Liver (tissue), 9 donors: ENCODE measurements around the gene TMEM221. TPM values are rescaled to one million over a fixed set of nuclear protein-coding genes. Genes with fewer than 3 reads are reported as not detected.
A peak's percentile ranks its signal among the peaks of the same experiment; 100 is the strongest.

Experiments used
- DNase-seq: peaks from one replicate; pipeline ENCODE4 v3.0.0-alpha.2; 2017; ENCODE audit warnings: low spot score
- H3K27ac ChIP-seq, 2 donors: one replicate each; pipeline ENCODE4 v1.7.0; 2013; ENCODE audit warnings: inconsistent platforms in 2 of 2, low read length in 2 of 2, control low read depth in 1 of 2, low read depth in 1 of 2, mild to moderate bottlenecking in 1 of 2
- H3K27me3 ChIP-seq, 4 donors: one replicate each; pipeline versions ENCODE4 v1.6.1 to v1.7.0; 2013; ENCODE audit warnings: low read length in 3 of 4, inconsistent platforms in 1 of 4, mild to moderate bottlenecking in 1 of 4, moderate library complexity in 1 of 4; ENCODE audit not compliant: control insufficient read depth in 4 of 4, insufficient read depth in 4 of 4
- H3K36me3 ChIP-seq, 4 donors: one replicate each; pipeline versions ENCODE4 v1.6.1 to v1.7.0; 2013; ENCODE audit warnings: low read length in 3 of 4, mild to moderate bottlenecking in 3 of 4, low read depth in 1 of 4, moderate library complexity in 1 of 4; ENCODE audit not compliant: control insufficient read depth in 4 of 4, insufficient read depth in 3 of 4
- H3K4me1 ChIP-seq, 4 donors: one replicate each; pipeline versions ENCODE4 v1.6.1 to v1.7.0; 2013; ENCODE audit warnings: low read length in 3 of 4, mild to moderate bottlenecking in 3 of 4, moderate library complexity in 1 of 4; ENCODE audit not compliant: control insufficient read depth in 4 of 4, insufficient read depth in 4 of 4
- H3K4me3 ChIP-seq, 3 donors: one replicate each; pipeline versions ENCODE4 v1.6.1 to v1.7.0; 2013; ENCODE audit warnings: low read length in 3 of 3, control low read depth in 1 of 3, low read depth in 1 of 3, mild to moderate bottlenecking in 1 of 3
- H3K9ac ChIP-seq, 2 donors: one replicate each; pipeline ENCODE4 v1.7.0; 2013; ENCODE audit warnings: low read length in 2 of 2, mild to moderate bottlenecking in 2 of 2, moderate library complexity in 2 of 2, control low read depth in 1 of 2, low read depth in 1 of 2
- H3K9me3 ChIP-seq, 4 donors: one replicate each; pipeline versions ENCODE4 v1.6.1 to v1.7.0; 2013; ENCODE audit warnings: low read length in 3 of 4; ENCODE audit not compliant: control insufficient read depth in 4 of 4
- EGR1 ChIP-seq, 2 donors: IDR thresholded peaks; 2 replicates each; pipeline ENCODE4 v1.6.1; 2016 to 2018; ENCODE audit warnings: antibody characterized with exemption in 2 of 2, low read depth in 2 of 2
- FOXA1 ChIP-seq: IDR thresholded peaks from 2 replicates; pipeline ENCODE4 v1.6.1; 2016; ENCODE audit warnings: antibody characterized with exemption
- FOXA2 ChIP-seq: IDR thresholded peaks from 2 replicates; pipeline ENCODE4 v1.6.1; 2016; ENCODE audit warnings: antibody characterized with exemption
- GABPA ChIP-seq, 2 donors: IDR thresholded peaks in 1 of 2; conservative IDR thresholded peaks in 1 of 2; 2 replicates each; pipeline ENCODE4 v1.6.1; 2016; ENCODE audit warnings: antibody characterized with exemption in 2 of 2, mild to moderate bottlenecking in 1 of 2, moderate library complexity in 1 of 2
- HNF4A ChIP-seq, 2 donors: conservative IDR thresholded peaks; 2 replicates each; pipeline ENCODE4 v1.6.1; 2016; ENCODE audit warnings: antibody characterized with exemption in 2 of 2, mild to moderate bottlenecking in 2 of 2
- HNF4G ChIP-seq: IDR thresholded peaks from 2 replicates; pipeline ENCODE4 v1.6.1; 2016; ENCODE audit warnings: antibody characterized with exemption
- JUND ChIP-seq, 2 donors: IDR thresholded peaks; 2 replicates each; pipeline ENCODE4 v1.6.1; 2016; ENCODE audit warnings: antibody characterized with exemption in 2 of 2
- NR2F2 ChIP-seq: IDR thresholded peaks from 2 replicates; pipeline ENCODE4 v1.6.1; 2016; ENCODE audit warnings: antibody characterized with exemption
- RAD21 ChIP-seq, 2 donors: IDR thresholded peaks; 2 replicates each; pipeline ENCODE4 v1.6.1; 2016; ENCODE audit warnings: antibody characterized with exemption in 2 of 2, mild to moderate bottlenecking in 2 of 2
- RXRA ChIP-seq, 2 donors: IDR thresholded peaks; 2 replicates each; pipeline ENCODE4 v1.6.1; 2017 to 2018; ENCODE audit warnings: antibody characterized with exemption in 2 of 2, mild to moderate bottlenecking in 1 of 2
- SP1 ChIP-seq: IDR thresholded peaks from 2 replicates; pipeline ENCODE4 v1.6.1; 2018; ENCODE audit warnings: antibody characterized with exemption, mild to moderate bottlenecking
- TAF1 ChIP-seq: conservative IDR thresholded peaks from 2 replicates; pipeline ENCODE4 v1.6.1; 2016; ENCODE audit warnings: antibody characterized with exemption, mild to moderate bottlenecking
- YY1 ChIP-seq: IDR thresholded peaks from 2 replicates; pipeline ENCODE4 v1.6.1; 2016; ENCODE audit warnings: antibody characterized with exemption, mild to moderate bottlenecking
- WGBS: extraction: QIAGEN DNeasy Blood & Tissue Kit; methylation state at CpG from one replicate; pipeline ENCODE4 v1.1.7; 2013; 5-methylcytosine and 5-hydroxymethylcytosine counted together
- polyA plus RNA-seq, 2 donors: library from polyadenylated mRNA; stranded (reverse) in 1 of 2; unstranded in 1 of 2; fragments of 200-250 nt in 1 of 2; fragments of >200 nt in 1 of 2; fragmentation: Nextera tagmentation in 1 of 2; extraction: Ambion mirVana in 1 of 2; gene quantifications; one replicate each; pipeline versions ENCODE4 v1.2.1 to v1.2.3, GENCODE V29; 2013 to 2015
- total RNA-seq, 2 donors: library from RNA; depleted of rRNA; stranded (reverse); fragments of >200 nt; gene quantifications; one replicate each; pipeline ENCODE4 v1.2.3, GENCODE V29; 2014
- TF ChIP-seq, protein P1 (sequence below): IDR thresholded peaks from 2 replicates; pipeline ENCODE4 v1.6.1; 2016; ENCODE audit warnings: antibody characterized with exemption
- TF ChIP-seq, protein P2 (sequence below): IDR thresholded peaks from 2 replicates; pipeline ENCODE4 v1.6.1; 2016; ENCODE audit warnings: antibody characterized with exemption
- TF ChIP-seq, protein P3 (sequence below): IDR thresholded peaks from 2 replicates; pipeline ENCODE4 v1.6.1; 2016; ENCODE audit warnings: antibody characterized with exemption
- TF ChIP-seq, protein P4 (sequence below): fragments of 150-350 bp; IDR thresholded peaks from 2 replicates; pipeline ENCODE4 v1.5.1; 2017; ENCODE audit warnings: improper control_type of control experiment, low read depth, low read length; ENCODE audit not compliant: missing input control
- TF ChIP-seq, protein P5 (sequence below): IDR thresholded peaks from 2 replicates; pipeline ENCODE4 v1.6.1; 2016; ENCODE audit warnings: antibody characterized with exemption, mild to moderate bottlenecking
- donor health status: healthy.
- donor health status: healthy.
- donor health status: healthy.
- donor health status: healthy.
- donor health status: healthy.

The TMEM221 gene
- total and polyA plus RNA-seq, 4 donors: 0.06 to 0.15 (median 0.11) TPM

DNA sequence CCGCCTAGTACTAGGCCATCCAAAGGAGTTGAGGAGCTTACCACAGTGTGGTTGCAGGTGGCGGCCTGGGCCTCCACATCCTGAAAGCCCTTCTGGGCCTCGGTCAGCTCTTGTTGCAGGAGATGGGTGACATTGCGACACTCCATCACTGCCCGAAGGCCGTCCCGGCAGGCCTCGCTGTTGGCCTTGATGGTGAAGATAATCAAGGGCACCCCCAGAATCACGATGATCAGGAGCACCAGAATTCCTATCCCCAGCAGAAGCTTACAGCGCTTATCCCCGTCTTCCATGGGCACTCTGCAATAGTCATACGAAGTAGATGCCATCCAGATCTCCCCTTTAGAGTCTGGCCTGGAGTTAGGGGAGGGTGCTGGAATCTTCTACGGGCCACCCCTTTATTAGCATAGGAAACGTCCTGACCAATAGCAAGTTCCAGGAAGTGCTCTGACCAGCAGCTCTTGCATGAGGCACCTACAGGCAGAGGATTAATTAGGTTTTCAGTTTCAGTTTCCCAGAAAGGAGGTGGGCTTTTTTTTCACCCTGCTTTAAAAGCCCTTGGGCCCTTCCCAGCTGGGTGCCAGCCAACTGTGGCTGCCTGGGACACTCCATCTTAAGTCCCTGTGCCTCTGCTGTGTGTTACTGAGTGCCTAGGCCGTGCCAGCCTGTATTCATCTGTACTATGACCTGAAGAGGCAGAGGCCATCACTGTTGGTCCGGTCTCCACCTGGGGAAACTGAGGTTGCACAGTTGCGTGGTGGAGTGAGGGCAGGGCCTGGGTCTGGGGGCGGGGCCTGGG lies 43.0 kb downstream of the TMEM221 start, which contains the start of gene BST2:
Gene BST2, minus strand, starts transcription at position 381 of the 796 bp plus-strand sequence. Its CDS starts 55 bp downstream, at position 326.
- peaks cover 0 to 30% (median 21%) of the 10 kb centered on the region in 4 donors for H3K4me1 ChIP-seq
- H3K36me3 ChIP-seq: peaks cover 0 to 10% (median under 1%) of the 10 kb centered on the region in 4 donors
- H3K9ac ChIP-seq: peak within 1 kb of the TSS; percentile 66 to 88
- peak; percentile 46 for DNase-seq
- H3K27ac ChIP-seq: peak within 1 kb of the TSS; percentile 95 to 96
- no peaks in the 10 kb centered on the region for H3K27me3 ChIP-seq
- peak within 1 kb of the TSS; percentile 69 to 75 (median 74) for H3K4me3 ChIP-seq
- H3K9me3 ChIP-seq: no peaks in the 10 kb centered on the region
- WGBS: 38% methylated on average over 18 of the region's 18 CpGs
- TF ChIP-seq, protein P1, sequence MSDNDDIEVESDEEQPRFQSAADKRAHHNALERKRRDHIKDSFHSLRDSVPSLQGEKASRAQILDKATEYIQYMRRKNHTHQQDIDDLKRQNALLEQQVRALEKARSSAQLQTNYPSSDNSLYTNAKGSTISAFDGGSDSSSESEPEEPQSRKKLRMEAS: peak; percentile 49
- no peak for TF ChIP-seq EGR1 (IDR thresholded peaks at IDR 0.05; ENCODE audit: low read depth in 2 of 2)
- TF ChIP-seq GABPA (IDR thresholded peaks at IDR 0.05 in 1 of 2, conservative IDR thresholded peaks at IDR 0.05 in 1 of 2): peak; percentile 23 to 73
- TF ChIP-seq YY1: peak; percentile 73
- TF ChIP-seq, protein P2, sequence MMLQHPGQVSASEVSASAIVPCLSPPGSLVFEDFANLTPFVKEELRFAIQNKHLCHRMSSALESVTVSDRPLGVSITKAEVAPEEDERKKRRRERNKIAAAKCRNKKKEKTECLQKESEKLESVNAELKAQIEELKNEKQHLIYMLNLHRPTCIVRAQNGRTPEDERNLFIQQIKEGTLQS: no peak
- no peak for TF ChIP-seq FOXA1
- TF ChIP-seq FOXA2: no peak
- peak; percentile 38 for TF ChIP-seq TAF1
- TF ChIP-seq RAD21 (IDR thresholded peaks at IDR 0.05): no peak
- TF ChIP-seq JUND (IDR thresholded peaks at IDR 0.05): peak in 1 of 2 donors; percentile 48
- TF ChIP-seq, protein P3, sequence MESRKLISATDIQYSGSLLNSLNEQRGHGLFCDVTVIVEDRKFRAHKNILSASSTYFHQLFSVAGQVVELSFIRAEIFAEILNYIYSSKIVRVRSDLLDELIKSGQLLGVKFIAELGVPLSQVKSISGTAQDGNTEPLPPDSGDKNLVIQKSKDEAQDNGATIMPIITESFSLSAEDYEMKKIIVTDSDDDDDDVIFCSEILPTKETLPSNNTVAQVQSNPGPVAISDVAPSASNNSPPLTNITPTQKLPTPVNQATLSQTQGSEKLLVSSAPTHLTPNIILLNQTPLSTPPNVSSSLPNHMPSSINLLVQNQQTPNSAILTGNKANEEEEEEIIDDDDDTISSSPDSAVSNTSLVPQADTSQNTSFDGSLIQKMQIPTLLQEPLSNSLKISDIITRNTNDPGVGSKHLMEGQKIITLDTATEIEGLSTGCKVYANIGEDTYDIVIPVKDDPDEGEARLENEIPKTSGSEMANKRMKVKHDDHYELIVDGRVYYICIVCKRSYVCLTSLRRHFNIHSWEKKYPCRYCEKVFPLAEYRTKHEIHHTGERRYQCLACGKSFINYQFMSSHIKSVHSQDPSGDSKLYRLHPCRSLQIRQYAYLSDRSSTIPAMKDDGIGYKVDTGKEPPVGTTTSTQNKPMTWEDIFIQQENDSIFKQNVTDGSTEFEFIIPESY: no peak
- TF ChIP-seq, protein P4, sequence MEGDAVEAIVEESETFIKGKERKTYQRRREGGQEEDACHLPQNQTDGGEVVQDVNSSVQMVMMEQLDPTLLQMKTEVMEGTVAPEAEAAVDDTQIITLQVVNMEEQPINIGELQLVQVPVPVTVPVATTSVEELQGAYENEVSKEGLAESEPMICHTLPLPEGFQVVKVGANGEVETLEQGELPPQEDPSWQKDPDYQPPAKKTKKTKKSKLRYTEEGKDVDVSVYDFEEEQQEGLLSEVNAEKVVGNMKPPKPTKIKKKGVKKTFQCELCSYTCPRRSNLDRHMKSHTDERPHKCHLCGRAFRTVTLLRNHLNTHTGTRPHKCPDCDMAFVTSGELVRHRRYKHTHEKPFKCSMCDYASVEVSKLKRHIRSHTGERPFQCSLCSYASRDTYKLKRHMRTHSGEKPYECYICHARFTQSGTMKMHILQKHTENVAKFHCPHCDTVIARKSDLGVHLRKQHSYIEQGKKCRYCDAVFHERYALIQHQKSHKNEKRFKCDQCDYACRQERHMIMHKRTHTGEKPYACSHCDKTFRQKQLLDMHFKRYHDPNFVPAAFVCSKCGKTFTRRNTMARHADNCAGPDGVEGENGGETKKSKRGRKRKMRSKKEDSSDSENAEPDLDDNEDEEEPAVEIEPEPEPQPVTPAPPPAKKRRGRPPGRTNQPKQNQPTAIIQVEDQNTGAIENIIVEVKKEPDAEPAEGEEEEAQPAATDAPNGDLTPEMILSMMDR: no peak
- TF ChIP-seq NR2F2: peak; percentile 68
- peak; percentile 79 for TF ChIP-seq SP1
- no peak for TF ChIP-seq HNF4G
- TF ChIP-seq, protein P5, sequence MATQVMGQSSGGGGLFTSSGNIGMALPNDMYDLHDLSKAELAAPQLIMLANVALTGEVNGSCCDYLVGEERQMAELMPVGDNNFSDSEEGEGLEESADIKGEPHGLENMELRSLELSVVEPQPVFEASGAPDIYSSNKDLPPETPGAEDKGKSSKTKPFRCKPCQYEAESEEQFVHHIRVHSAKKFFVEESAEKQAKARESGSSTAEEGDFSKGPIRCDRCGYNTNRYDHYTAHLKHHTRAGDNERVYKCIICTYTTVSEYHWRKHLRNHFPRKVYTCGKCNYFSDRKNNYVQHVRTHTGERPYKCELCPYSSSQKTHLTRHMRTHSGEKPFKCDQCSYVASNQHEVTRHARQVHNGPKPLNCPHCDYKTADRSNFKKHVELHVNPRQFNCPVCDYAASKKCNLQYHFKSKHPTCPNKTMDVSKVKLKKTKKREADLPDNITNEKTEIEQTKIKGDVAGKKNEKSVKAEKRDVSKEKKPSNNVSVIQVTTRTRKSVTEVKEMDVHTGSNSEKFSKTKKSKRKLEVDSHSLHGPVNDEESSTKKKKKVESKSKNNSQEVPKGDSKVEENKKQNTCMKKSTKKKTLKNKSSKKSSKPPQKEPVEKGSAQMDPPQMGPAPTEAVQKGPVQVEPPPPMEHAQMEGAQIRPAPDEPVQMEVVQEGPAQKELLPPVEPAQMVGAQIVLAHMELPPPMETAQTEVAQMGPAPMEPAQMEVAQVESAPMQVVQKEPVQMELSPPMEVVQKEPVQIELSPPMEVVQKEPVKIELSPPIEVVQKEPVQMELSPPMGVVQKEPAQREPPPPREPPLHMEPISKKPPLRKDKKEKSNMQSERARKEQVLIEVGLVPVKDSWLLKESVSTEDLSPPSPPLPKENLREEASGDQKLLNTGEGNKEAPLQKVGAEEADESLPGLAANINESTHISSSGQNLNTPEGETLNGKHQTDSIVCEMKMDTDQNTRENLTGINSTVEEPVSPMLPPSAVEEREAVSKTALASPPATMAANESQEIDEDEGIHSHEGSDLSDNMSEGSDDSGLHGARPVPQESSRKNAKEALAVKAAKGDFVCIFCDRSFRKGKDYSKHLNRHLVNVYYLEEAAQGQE: peak; percentile 62
- TF ChIP-seq HNF4A (conservative IDR thresholded peaks at IDR 0.05): peak in 1 of 2 donors; percentile 32
- TF ChIP-seq RXRA (IDR thresholded peaks at IDR 0.05): peak; percentile 18 to 30
